Measurements from ENCODE around the gene CCL2.
A peak's percentile ranks its signal among the peaks of the same experiment; 100 is the strongest.

The CCL2 gene

DNA sequence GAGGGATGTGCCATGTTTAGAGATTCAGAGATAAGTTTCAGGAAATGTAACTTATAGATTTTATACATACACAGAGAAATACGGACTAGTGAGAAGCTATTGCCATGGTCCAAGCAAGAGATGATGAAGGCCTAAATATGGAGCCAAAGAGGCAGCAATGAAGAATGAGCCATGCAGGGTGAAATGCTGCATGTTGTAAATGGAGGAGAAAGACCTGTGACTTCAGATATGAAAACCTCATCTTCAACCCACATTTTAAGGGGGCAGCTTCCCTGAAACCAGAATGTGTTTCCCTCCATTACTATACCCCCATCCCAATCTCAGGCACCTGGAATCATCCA, 2.9 kb downstream of the CCL2 start:
- no peak for DNase-seq (ENCODE audit: low read depth)
- no peak overlapping the region for H3K4me3 ChIP-seq (ENCODE audit: low read depth, low read length)

DNA sequence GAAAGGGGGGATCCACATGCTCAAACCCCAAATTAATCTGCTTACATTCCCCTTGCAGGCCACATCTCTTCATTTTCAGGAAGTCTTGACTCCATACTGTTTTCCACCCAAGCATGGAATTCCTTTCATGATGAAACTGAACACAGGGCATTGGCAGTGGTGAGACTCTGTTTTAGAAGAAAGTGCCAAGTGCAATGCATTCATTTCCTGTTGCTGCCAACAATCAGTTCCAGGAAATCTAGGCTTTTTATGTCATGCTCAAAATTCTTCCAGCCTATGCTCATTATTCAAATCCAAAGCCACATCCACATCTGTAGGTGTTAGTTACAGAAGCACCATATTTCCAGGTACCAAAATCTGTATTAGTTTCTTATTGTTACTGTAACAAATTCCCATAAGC, 4.1 kb downstream of the CCL2 start:
- no peak overlapping the region for H3K4me3 ChIP-seq (ENCODE audit: low read depth, low read length)
- DNase-seq (ENCODE audit: low read depth), result peak; percentile 14

DNA sequence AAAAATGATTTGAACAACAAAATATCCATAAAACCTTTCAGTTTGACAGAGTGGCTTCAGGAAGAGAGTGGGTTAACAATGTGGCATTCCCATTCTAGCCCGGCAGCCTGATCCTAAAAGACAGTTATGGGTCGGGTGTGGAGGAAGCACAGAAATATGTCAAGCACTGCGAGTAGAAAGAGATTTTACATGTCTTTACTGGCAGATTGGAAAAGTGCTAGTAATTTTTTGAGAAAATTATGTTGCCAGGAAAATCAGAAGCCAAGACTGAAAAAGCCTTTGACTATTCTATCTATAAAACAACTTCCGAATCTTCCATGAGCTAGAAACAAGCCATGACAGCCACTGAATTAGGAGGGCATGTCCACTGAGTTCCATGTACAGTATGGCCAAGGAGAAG, 5.8 kb downstream of the CCL2 start:
- DNase-seq (ENCODE audit: low read depth), result no peak
- no peak overlapping the region for H3K4me3 ChIP-seq (ENCODE audit: low read depth, low read length)

DNA sequence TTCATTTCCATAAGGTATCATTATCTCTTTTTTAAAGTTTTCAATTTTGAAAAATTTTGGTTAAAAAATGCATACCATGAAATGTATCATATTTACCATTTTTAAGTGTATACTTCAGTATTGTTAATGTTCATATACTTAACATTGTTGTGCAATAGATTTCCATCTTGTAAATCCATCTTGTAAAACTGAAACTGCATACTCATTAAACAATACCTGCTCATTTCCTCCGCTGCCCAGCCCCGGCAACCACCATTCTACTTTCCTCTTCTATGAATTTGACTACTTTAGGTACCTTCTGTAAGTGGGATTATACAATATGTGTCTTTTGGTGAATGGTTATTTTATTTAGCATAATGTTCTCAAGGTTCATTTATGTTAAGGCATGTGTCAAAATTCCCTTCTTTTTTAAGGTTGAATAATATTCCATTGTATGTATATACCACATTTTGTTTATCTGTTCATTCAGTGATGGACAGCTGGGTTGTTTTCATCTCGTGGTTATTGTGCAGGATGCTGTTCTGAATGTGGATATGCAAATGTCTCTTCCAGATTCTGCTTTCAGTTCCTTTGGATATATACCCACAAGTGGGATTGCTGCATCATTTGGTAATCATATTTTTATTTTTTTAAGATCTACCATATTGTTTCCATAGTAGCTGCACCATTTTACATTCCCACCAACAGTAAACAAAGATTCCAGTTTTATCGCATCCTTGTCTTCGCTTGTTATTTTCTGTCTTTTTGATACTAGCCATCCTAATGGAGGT, 6.7 kb downstream of the CCL2 start:
- no peak overlapping the region for H3K4me3 ChIP-seq (ENCODE audit: low read depth, low read length)
- DNase-seq (ENCODE audit: low read depth), result no peak

DNA sequence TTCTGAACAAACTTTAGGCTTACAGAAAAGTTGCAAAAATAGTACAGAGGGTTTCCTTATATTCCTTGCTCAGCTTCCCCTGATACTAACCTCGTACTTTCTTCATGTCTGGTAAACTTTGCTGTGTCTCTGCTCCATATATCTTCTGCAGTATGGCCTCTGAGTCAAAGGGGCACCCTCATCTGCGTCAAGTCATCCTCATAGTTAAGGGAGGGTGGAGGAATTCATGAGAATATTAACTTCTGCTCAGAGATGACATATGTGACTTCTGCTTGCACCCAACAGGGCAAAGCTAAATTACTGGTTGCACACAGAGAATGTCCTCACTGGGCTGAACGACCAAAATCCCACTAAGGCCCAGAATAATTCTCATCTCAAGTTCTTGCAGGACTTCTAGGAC, 10.6 kb downstream of the CCL2 start:
- no peak overlapping the region for H3K4me3 ChIP-seq (ENCODE audit: low read depth, low read length)
- DNase-seq (ENCODE audit: low read depth), result no peak

DNA sequence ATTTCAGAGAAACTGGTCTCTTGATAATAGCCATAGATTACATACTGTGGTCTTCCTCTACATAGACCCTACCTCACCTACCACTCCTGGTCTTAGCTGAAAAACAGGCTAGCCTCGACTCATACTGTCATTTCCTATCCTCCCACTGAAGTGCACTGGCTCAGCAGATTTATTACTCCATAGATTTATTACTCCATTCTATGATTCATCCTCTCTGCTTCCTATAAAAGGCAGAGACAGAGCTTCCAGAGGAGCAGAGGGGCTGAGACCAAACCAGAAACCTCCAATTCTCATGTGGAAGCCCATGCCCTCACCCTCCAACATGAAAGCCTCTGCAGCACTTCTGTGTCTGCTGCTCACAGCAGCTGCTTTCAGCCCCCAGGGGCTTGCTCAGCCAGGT, 14.9 kb downstream of the CCL2 start, which contains the start of gene CCL7:
Gene CCL7, plus strand, starts transcription at position 253 of the 400 bp plus-strand sequence. Its CDS starts 70 bp downstream, at position 323.
- DNase-seq (ENCODE audit: low read depth), result peak; percentile 15

DNA sequence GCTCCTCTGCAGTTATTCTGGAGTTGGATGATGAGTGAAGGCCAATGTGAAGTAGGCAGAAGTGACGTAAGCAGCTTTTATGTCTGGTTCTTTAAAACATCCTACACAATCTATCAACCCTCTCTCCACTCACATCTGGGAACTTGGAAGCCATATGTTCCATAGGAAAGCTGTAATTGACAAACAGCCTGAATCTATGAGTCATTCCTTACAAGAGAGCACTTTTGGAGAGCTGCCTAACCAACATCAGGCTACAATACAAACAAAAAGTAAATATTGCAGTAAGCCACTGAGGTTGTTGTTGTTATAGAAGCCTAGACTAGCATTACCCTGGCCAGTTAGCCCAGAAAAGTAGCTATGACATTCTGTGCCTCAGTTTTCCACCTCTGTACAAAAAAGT, 20.8 kb downstream of the CCL2 start:
- no peak overlapping the region for H3K4me3 ChIP-seq (ENCODE audit: low read depth, low read length)
- DNase-seq (ENCODE audit: low read depth), result peak; percentile 88

More for the DNA sequence above, 14.9 kb downstream of the CCL2 start, which contains the start of gene CCL7:
- no peak within 1 kb of the TSS for H3K4me3 ChIP-seq (ENCODE audit: low read depth, low read length)

DNA sequence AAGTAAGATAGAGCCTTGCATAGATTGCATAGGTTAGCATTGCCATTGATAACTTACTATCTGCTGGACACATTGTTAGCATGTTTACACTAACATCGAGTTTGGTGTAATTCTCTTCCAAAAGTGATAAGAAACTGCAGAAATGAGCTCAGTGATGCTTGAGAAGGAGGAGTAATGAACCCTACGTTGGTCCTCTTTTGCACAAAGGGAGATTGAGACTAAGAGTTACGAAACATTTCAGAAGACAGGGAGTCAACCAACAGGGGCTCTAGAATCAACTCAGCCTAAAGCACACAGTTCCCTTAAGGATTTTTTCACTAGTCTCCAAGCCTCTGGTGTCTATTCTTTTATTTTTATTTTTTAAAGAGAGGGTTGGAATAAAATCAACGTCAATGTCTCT, 21.7 kb downstream of the CCL2 start:
- no peak overlapping the region for H3K4me3 ChIP-seq (ENCODE audit: low read depth, low read length)
- DNase-seq (ENCODE audit: low read depth), result no peak

DNA sequence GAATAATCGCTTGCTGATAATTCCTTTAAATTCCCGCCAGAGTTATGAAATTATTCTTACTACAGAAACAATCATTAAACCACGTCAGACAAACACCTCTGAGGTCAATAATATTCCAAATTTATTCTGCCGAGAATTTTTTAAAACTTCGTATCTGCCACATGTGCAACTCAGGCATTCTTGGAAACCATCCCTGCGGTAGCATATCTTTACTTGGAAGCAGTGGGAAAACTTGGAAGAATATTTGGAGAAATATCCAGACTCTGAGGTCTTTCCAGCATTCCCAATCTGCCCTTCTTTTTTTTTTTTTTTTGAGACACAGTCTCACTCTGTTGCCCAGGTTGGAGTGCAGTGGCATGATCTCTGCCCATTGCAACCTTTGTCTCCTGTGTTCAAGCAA, 28.5 kb downstream of the CCL2 start:
- DNase-seq (ENCODE audit: low read depth), result no peak
- no peak overlapping the region for H3K4me3 ChIP-seq (ENCODE audit: low read depth, low read length)

DNA sequence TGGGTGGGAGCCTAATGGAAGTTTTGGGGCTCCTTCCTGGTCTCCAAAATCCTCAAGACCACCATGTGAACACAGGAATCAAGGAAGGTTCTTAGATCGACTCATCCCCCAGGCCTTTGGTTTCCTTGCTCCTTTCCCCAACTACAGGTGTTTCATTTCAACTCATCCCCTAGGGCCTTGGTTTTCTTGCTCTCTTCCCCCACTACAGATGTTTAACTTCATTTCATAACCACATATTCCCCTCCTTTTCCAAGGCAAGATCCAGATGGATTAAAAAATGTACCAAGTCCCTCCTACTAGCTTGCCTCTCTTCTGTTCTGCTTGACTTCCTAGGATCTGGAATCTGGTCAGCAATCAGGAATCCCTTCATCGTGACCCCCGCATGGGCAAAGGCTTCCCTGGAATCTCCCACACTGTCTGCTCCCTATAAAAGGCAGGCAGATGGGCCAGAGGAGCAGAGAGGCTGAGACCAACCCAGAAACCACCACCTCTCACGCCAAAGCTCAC, 30.3 kb downstream of the CCL2 start, which contains the start of gene CCL11:
Gene CCL11, plus strand, starts transcription at position 457 of the 507 bp plus-strand sequence. CDS start 67 bp downstream, outside the sequence.
- no peak for DNase-seq (ENCODE audit: low read depth)
- H3K4me3 ChIP-seq (ENCODE audit: low read depth, low read length), result no peak within 1 kb of the TSS

DNA sequence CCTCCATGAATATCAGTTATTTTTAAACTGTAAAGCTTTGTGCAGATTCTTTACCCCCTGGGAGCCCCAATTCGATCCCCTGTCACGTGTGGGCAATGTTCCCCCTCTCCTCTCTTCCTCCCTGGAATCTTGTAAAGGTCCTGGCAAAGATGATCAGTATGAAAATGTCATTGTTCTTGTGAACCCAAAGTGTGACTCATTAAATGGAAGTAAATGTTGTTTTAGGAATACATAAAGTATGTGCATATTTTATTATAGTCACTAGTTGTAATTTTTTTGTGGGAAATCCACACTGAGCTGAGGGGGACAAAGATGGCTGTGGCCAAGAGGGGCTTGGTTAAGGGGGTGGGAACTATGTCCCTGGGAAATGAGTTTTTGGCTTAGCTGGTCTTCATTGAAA, 32.8 kb downstream of the CCL2 start:
- no peak overlapping the region for H3K4me3 ChIP-seq (ENCODE audit: low read depth, low read length)
- DNase-seq (ENCODE audit: low read depth), result no peak

DNA sequence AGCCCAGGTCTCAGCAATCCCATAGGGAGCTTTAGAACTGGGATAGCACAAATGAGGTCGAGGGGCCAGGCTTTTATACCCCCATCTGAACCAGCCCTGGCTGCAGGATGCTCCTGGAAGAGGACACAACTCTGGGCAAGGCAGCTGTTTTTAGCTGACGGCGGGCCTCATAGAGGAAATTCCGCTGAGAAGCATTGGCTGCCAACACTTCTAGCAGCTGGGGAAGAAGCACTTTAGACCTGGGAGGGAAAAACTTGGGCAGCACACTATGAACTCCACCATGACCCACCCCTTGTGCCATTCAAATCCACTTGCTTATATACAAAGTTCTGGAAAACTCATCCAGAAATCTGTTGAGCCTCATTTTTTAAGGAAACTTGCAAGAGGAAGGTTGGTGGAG, 35.5 kb downstream of the CCL2 start:
- no peak for DNase-seq (ENCODE audit: low read depth)

DNA sequence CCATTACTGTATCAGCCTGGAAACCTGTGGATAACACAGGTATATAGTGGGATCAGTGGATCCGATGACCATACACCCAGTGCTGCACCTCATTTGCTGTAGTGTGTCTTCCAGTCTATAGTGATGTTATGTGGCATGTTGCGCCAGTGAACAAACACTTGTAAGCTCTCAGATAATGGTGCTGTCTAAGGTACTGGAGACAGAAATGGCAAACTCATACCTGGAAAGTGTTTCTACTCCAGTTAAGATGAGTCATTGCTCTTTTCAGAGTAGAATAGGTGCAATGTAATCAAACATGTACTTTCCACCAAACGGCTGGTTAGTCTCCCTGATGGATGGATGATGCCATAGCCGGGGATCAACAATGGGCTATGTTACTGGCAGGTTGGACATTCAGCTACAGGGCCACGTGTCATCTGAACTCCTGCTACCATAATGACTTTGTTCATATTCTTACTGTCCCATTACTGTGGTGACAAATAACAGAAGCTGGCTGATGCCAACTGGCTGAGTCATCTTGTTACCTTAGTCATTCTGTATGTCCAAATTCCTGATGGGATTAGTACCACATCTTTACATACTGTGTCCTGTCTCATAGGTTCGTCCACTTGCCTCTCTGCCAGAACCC, 36.8 kb downstream of the CCL2 start:
- H3K4me3 ChIP-seq (ENCODE audit: low read depth, low read length), result no peak overlapping the region
- no peak for DNase-seq (ENCODE audit: low read depth)

More for the DNA sequence above, 35.5 kb downstream of the CCL2 start:
- H3K4me3 ChIP-seq (ENCODE audit: low read depth, low read length), result no peak overlapping the region

DNA sequence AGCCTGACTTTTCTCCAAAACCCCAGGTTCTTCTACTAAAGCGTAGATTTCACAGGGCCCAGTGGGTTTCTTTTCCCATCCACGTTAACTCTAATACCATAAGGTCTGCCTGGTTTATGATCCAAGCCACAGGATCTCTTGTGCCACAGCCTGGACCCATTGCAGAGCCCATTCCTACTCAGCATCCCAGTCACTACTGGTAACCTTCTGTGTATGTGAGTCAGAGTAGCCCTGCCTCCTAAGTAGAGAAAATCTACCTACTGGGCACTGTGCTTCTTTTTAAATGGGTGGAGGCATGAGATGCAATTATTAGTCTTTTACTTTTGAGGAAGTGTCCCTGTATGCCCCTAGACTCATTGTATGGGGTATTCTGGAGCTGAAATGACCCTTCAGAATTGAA, 43.9 kb downstream of the CCL2 start:
- no peak for DNase-seq (ENCODE audit: low read depth)
- no peak overlapping the region for H3K4me3 ChIP-seq (ENCODE audit: low read depth, low read length)

DNA sequence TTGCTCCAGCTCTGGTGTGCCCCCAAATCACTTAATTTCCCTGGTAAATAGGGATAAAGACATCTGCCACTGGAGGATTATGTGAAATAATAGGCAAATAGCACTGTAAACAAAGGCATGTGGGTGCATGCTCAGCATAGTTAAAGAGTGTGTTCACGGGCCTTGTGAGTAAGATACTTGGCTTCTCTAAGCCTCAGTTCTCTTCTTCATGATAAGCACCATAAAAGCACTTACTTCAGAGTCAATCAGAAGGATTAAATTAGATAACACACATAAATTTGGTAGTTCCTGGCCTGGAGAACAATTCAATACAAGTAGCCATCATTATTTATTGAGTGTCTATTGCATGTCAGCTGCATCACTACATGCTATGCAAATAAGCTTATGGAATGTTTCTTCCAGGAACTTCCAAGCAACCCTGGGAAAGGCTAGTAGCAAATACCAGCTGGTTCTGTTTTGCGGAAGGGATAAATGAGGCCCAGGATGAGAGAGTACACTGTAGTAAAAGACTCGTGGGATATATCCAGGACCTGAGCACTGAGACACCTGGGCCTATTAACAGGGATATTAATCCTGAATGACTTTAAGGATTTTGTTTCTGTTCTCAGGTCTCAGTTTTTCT, 45.0 kb downstream of the CCL2 start:
- no peak overlapping the region for H3K4me3 ChIP-seq (ENCODE audit: low read depth, low read length)
- no peak for DNase-seq (ENCODE audit: low read depth)

DNA sequence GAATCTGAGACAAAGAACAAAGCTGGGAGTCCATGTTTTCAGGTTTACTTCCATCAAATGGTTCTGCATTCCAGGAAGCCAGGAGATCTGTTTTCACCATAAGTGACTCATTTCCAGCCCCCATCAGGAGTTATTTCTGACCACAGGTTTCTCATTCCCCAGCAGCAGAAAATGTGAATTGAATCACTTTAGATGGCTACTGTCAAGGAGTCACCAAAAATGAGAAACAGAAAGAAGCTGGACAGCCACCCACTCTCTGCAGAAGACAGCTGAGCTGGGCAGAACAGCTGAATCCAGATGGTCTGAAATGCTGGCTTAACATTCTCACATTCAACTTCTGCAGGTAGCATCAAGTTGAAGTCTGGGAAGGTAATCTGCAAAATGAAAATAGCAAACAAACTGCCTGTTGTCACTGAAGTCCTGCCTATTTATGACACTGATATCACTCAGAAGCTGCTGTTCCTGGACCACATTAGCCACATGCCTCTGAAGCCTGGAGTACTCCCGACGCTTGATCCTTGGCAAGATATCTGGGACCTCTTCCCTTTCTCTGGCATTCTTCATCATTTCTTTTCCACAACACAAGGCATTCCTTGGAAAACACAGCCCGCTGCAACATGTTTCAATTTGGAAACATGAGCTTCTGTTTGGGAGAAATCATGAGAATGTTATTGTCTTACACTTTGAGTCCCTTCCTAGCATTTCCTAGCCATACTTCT, 45.7 kb downstream of the CCL2 start:
- H3K4me3 ChIP-seq (ENCODE audit: low read depth, low read length), result no peak overlapping the region
- peak; percentile 28 for DNase-seq (ENCODE audit: low read depth)

DNA sequence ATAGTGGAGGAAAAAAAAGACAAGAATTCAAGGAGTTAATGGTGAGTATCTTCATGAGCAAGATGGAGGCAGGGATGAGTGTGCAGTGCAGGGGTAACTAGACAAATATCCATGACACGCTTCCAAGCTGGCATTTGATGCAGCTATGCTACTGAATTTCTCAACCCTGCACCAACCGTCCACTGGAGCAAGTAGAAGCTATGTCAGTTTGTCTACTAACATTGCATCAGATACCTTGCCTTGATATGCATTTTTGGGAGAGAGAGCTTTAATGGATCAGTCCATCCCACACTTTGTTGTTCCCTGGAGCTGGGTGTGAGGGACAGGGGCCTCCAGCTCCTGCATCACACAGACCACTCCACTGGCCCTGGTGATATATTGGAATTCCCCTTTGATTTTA, 46.9 kb downstream of the CCL2 start:
- no peak overlapping the region for H3K4me3 ChIP-seq (ENCODE audit: low read depth, low read length)
- peak; percentile 4 for DNase-seq (ENCODE audit: low read depth)

DNA sequence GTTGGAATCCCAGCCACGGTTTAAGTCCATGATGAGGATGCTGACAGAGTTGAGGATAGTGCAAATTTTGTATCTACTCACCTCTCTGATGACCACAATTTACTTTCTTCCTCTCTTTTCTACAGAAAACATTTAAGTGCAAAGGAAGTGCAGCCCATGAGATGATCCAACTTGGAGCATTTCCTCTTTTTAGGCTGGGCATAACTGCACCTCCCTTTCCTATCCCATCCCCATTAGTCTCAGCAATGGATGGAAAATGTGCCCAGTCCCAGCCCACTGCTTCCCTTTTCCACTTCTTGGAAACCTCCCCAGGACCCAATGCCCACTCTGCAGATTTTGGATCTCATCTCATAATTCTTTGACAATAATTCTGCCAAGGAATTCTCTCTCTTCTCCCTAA, 47.6 kb downstream of the CCL2 start:
- DNase-seq (ENCODE audit: low read depth), result no peak
- H3K4me3 ChIP-seq (ENCODE audit: low read depth, low read length), result no peak overlapping the region

DNA sequence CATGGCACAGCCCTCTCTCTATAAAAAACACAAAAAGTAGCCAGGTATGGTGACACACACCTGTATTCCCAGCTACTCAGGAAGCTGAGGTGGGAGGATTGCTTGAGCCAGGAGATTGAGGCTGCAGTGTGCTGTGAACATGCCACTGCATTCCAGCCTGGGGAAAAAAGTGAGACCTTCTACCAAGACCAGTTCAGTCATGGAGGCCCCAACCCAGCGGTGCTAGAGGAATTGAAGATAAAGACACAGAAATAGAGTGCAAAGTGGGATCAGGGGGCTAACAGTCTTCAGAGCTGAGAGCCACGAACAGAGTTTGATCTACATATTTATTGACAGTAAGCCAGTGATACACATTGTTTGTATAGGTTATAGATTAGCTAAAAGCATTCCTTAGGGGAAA, 48.5 kb downstream of the CCL2 start:
- no peak overlapping the region for H3K4me3 ChIP-seq (ENCODE audit: low read depth, low read length)
- no peak for DNase-seq (ENCODE audit: low read depth)

DNA sequence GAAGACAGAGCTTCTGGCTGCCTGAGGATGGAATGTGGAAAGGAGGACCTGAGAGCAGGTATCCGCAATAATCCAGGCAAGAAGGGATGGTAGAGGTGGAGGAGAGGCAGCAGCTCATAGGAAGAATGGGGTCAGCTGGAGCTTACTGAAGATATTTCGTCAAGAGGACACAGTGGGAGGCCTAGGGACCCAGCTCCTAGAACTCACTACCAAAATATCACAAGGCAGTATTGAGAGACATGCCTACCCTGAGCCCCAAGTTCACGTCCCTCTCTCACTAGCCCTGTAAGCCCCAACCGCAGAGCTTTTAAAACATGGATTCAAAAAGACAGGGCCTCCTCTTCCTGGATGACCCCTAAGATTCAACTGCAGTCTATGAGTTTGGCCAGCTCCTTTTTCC, 50.0 kb downstream of the CCL2 start:
- no peak overlapping the region for H3K4me3 ChIP-seq (ENCODE audit: low read depth, low read length)
- no peak for DNase-seq (ENCODE audit: low read depth)

Measured in skeletal muscle cell (primary cell).